A673 (cell line): ENCODE results near the gene SGK1.

ENCODE experiments used
- EZH2 ChIP-seq: fragments of 200-600 bp; sonication (generic); IDR thresholded peaks from 2 replicates; pipeline ENCODE4 v1.6.1; 2017; ENCODE audit warnings: borderline replicate concordance, low read depth, mild to moderate bottlenecking, mixed read lengths, antibody characterized with exemption, low read length; ENCODE audit not compliant: poor library complexity, severe bottlenecking
- TF ChIP-seq, protein P1 (sequence below): fragments of 300-800, 200-600 bp; sonication (generic); conservative IDR thresholded peaks from 2 replicates; pipeline ENCODE4 v1.5.1; 2017; ENCODE audit warnings: low read depth, mild to moderate bottlenecking, antibody characterized with exemption, low read length, moderate library complexity, mixed read lengths

DNA sequence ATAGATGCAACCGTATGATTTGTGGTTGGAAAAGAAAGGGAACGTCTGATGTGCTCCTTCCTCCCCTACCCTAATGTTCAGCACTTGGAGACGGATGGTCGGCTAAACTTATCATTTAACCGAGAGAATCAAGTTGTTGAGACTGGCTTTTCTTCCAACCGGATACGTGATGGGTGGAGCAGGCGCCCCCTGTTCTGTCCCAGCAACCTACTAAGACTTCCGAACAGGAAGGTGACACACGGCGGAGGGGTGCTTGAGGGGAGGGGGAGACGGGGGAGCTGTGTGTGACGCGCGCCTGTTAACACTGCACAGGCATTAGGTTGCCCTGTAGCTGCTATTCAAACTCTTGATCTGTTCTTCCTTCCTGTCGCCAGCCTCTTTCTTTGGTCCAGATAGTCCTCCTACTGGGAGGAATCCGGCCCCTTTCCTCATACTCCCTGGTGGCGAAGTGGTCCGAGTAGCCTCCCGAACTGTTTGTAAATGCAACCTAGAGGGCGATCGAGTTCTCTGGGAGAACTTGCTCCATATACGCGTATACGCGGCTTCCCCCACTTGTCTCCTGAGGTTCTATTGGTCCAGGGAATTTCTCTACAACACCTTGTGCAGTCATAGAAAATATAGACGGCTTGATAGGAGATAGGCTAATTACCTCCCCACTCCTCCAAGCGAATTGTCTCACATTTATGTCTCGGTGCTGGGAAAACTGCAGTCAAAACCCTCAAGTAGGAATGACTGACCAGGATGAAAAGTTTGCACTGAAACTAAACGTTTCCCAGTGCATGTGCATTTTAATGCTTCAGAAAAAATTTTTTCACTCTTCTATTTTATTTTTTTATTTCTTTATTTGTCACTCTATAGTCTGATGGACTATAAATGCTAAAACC, 139.5 kb downstream of the SGK1 start:
- TF ChIP-seq EZH2 = no peak
- TF ChIP-seq, protein P1, sequence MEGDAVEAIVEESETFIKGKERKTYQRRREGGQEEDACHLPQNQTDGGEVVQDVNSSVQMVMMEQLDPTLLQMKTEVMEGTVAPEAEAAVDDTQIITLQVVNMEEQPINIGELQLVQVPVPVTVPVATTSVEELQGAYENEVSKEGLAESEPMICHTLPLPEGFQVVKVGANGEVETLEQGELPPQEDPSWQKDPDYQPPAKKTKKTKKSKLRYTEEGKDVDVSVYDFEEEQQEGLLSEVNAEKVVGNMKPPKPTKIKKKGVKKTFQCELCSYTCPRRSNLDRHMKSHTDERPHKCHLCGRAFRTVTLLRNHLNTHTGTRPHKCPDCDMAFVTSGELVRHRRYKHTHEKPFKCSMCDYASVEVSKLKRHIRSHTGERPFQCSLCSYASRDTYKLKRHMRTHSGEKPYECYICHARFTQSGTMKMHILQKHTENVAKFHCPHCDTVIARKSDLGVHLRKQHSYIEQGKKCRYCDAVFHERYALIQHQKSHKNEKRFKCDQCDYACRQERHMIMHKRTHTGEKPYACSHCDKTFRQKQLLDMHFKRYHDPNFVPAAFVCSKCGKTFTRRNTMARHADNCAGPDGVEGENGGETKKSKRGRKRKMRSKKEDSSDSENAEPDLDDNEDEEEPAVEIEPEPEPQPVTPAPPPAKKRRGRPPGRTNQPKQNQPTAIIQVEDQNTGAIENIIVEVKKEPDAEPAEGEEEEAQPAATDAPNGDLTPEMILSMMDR = peak; percentile 88
